HepG2 (cell line): ENCODE data around the gene KIAA0232. TPM values are rescaled to one million over a fixed set of nuclear protein-coding genes. Genes with fewer than 3 reads are reported as not detected.

Experiments
- BCLAF1 ChIP-seq: fragments of 450-650 bp; IDR thresholded peaks from 2 replicates; pipeline ENCODE4 v1.6.1; 2017; ENCODE audit warnings: mild to moderate bottlenecking
- KDM4B ChIP-seq: sonication (generic); formaldehyde crosslinking; IDR thresholded peaks from 2 replicates; pipeline ENCODE4 v1.4.0; 2020; ENCODE audit warnings: missing genetic modification reagents
- MEIS1 ChIP-seq: sonication (generic); formaldehyde crosslinking; IDR thresholded peaks from 2 replicates; pipeline ENCODE4 v1.9.0; 2021; ENCODE audit warnings: mild to moderate bottlenecking, missing genetic modification reagents, moderate library complexity, borderline replicate concordance
- NFRKB ChIP-seq: fragments of 450-650 bp; IDR thresholded peaks from 2 replicates; pipeline ENCODE4 v1.6.1; 2017
- RBM39 ChIP-seq: fragments of 200-400 bp; formaldehyde crosslinking; IDR thresholded peaks from one replicate; pipeline ENCODE4 v1.6.1; 2018; ENCODE audit warnings: antibody characterized with exemption, mild to moderate bottlenecking, low read depth, low read length; ENCODE audit not compliant: poor library complexity, severe bottlenecking
- STAG1 ChIP-seq: sonication (generic); formaldehyde crosslinking; IDR thresholded peaks from 2 replicates; pipeline ENCODE4 v1.4.0; 2020; ENCODE audit warnings: missing genetic modification reagents
- YY1 ChIP-seq: IDR thresholded peaks from 2 replicates; pipeline ENCODE4 v1.6.1; 2011; ENCODE audit warnings: low read length, low read depth, moderate library complexity, mild to moderate bottlenecking; ENCODE audit not compliant: insufficient read depth, insufficient replicate concordance
- ZMAT5 ChIP-seq: sonication (generic); formaldehyde crosslinking; IDR thresholded peaks from 2 replicates; pipeline ENCODE4 v1.5.0; 2020; ENCODE audit warnings: mild to moderate bottlenecking, low read depth, missing genetic modification reagents, borderline replicate concordance
- ZNF512 ChIP-seq: sonication (generic); formaldehyde crosslinking; IDR thresholded peaks from 2 replicates; pipeline ENCODE4 v1.4.0; 2020; ENCODE audit warnings: mild to moderate bottlenecking, missing genetic modification reagents
- polyA plus RNA-seq, 8 experiments: library from polyadenylated mRNA; depleted of rRNA in 3 of 8; stranded (reverse) in 7 of 8; unstranded in 1 of 8; fragments of >200 nt; fragmentation: Illumina TruSeq in 4 of 8; extraction: Trizol in 4 of 8; gene quantifications; 2 replicates each; pipeline versions ENCODE4 v1.2.1 to v1.2.3, GENCODE V29; 2011 to 2016; ENCODE audit warnings: low read depth in 4 of 8, missing spikeins in 1 of 8, mixed read lengths in 1 of 8; ENCODE audit not compliant: insufficient read depth in 1 of 8
- total RNA-seq, 5 experiments: library from RNA; depleted of rRNA; stranded (reverse); fragments of >200 nt; fragmentation: Illumina TruSeq; extraction: Trizol; gene quantifications; 2 replicates each; pipeline ENCODE4 v1.2.3, GENCODE V29; 2016; ENCODE audit warnings: low read depth in 1 of 5

The KIAA0232 gene
- total and polyA plus RNA-seq, 2 of the 13 experiments (the other 11 are each of a cell fraction or from before 2014, with no cell fraction given), result 7.8 to 17.1 TPM

- TF ChIP-seq MEIS1 (CRISPR knock-in tag) (no peak), ZMAT5 (CRISPR knock-in tag) (no peak), BCLAF1 (no peak), KDM4B (no peak), STAG1 (CRISPR knock-in tag) (no peak), YY1 (no peak), RBM39 (no peak), ZNF512 (CRISPR knock-in tag) (no peak), NFRKB (no peak)
These were observed 20.1 kb downstream of the KIAA0232 start (continued) for GRCh38 chr4:6802626-6803025.
